Upper lobe of right lung (tissue), 1 donor: ENCODE results near the gene KRTAP5-8. TPM values are rescaled to one million over a fixed set of nuclear protein-coding genes. Genes with fewer than 3 reads are reported as not detected.
"Not testable (repeated sequence)": the region's sequence is repeated elsewhere in the genome, so short reads cannot be mapped to it uniquely, and the experiment has no call there.

Experiments
- ATAC-seq: fragments of 200-7000 bp; cut with Tn5 transposase; one replicate; pipeline ENCODE4 v1.9.1; 2020; ENCODE audit warnings: mild to moderate bottlenecking, moderate library complexity
- DNase-seq: peaks from one replicate; pipeline ENCODE4 v3.0.0-alpha.2; 2020
- H3K27ac ChIP-seq: fragments of 200-600 bp; one replicate; pipeline ENCODE4 v1.8.0; 2022
- H3K27me3 ChIP-seq: fragments of 200-600 bp; one replicate; pipeline ENCODE4 v1.8.0; 2022; ENCODE audit warnings: mild to moderate bottlenecking
- H3K36me3 ChIP-seq: fragments of 200-600 bp; one replicate; pipeline ENCODE4 v1.8.0; 2022
- H3K4me1 ChIP-seq: fragments of 200-600 bp; one replicate; pipeline ENCODE4 v1.8.0; 2022
- H3K4me3 ChIP-seq: fragments of 200-600 bp; one replicate; pipeline ENCODE4 v1.8.0; 2022; ENCODE audit warnings: mild to moderate bottlenecking
- H3K9me3 ChIP-seq: fragments of 200-600 bp; one replicate; pipeline ENCODE4 v1.8.0; 2022
- intact Hi-C: fragments of 100-400 bp; cut with DNase I; formaldehyde crosslinking; loops from one replicate; pipeline ENCODE4 v1.11.0; 2022
- total RNA-seq: library from RNA; stranded (reverse); fragmentation: NEBNext Ultra II Directional; extraction: Animal tissue kit (Norgen Biotek cat#: 25700); gene quantifications from one replicate; pipeline ENCODE4 v1.2.1, GENCODE V29; 2021
- TF ChIP-seq, protein P1 (sequence below): fragments of 200-600 bp; IDR thresholded peaks from one replicate; pipeline ENCODE4 v1.8.0; 2022; ENCODE audit warnings: antibody characterized with exemption
- donor health status: DM: no; HTN: yes; CAD: no; lungs with severe emphysema.

KRTAP5-8 gene
- total RNA-seq, 1 donor from 2014 or later, result not detected

DNA sequence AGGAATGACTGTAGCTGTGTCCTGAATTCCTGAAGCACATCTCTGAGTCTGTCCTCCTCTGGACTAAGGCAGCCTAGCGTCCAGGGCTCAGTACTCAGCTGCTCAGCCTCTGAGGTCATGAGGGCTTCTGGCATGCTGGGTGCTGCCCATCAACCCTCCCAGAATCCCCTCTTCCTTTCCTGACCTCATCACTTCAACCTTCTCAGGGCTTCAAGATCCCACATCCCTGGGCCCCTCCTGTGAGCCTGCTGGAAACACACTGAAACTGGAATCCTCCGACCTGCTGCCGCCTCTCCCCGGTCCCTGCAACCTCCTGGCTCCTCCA lies 803 bp downstream of the KRTAP5-8 start:
- Histone ChIP-seq H3K4me3 (no peak overlapping the region), H3K27me3 (no peaks in the 10 kb centered on the region), H3K36me3 (no peaks in the 10 kb centered on the region), H3K4me1 (no peaks in the 10 kb centered on the region), H3K27ac (no peak overlapping the region), H3K9me3 (no peaks in the 10 kb centered on the region)
- intact Hi-C loops, result no loop called here
- DNase-seq (no peak), ATAC-seq (no peak)
- TF ChIP-seq, protein P1, sequence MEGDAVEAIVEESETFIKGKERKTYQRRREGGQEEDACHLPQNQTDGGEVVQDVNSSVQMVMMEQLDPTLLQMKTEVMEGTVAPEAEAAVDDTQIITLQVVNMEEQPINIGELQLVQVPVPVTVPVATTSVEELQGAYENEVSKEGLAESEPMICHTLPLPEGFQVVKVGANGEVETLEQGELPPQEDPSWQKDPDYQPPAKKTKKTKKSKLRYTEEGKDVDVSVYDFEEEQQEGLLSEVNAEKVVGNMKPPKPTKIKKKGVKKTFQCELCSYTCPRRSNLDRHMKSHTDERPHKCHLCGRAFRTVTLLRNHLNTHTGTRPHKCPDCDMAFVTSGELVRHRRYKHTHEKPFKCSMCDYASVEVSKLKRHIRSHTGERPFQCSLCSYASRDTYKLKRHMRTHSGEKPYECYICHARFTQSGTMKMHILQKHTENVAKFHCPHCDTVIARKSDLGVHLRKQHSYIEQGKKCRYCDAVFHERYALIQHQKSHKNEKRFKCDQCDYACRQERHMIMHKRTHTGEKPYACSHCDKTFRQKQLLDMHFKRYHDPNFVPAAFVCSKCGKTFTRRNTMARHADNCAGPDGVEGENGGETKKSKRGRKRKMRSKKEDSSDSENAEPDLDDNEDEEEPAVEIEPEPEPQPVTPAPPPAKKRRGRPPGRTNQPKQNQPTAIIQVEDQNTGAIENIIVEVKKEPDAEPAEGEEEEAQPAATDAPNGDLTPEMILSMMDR, result no peak

- ATAC-seq (no peak), DNase-seq (peak; percentile 26)
- Histone ChIP-seq H3K27ac (no peak overlapping the region), H3K4me3 (no peak overlapping the region), H3K36me3 (no peaks in the 10 kb centered on the region), H3K27me3 (no peaks in the 10 kb centered on the region), H3K4me1 (no peaks in the 10 kb centered on the region), H3K9me3 (no peaks in the 10 kb centered on the region)
- intact Hi-C loops, result no loop called here
- TF ChIP-seq, protein P1, result no peak
Observed at GRCh38 chr11:71539017-71539416, 1.2 kb downstream of the KRTAP5-8 start.

- H3K4me1 ChIP-seq, H3K27me3 ChIP-seq, ATAC-seq, H3K27ac ChIP-seq, H3K36me3 ChIP-seq, intact Hi-C loops, H3K4me3 ChIP-seq, H3K9me3 ChIP-seq: not testable (repeated sequence)
- DNase-seq, result peak; percentile 34
Observed at GRCh38 chr11:71539971-71540370, 2.1 kb downstream of the KRTAP5-8 start.

GRCh38 chr11:71540521-71541304 lies 2.9 kb downstream of the KRTAP5-8 start:
- DNase-seq, H3K9me3 ChIP-seq, H3K4me1 ChIP-seq, intact Hi-C loops, H3K4me3 ChIP-seq, H3K27me3 ChIP-seq, H3K27ac ChIP-seq, ATAC-seq, H3K36me3 ChIP-seq: not testable (repeated sequence)

GRCh38 chr11:71542382-71542781 lies 4.6 kb downstream of the KRTAP5-8 start:
- TF ChIP-seq, protein P1, result no peak
- DNase-seq, result no peak
- no peak for ATAC-seq

GRCh38 chr11:71542879-71543777 lies 5.3 kb downstream of the KRTAP5-8 start:
- no peak overlapping the region for H3K4me3 ChIP-seq
- no peaks in the 10 kb centered on the region for H3K4me1 ChIP-seq
- no peak overlapping the region for H3K27ac ChIP-seq
- no peaks in the 10 kb centered on the region for H3K27me3 ChIP-seq
- DNase-seq, result no peak
- ATAC-seq, result no peak
- H3K36me3 ChIP-seq, result no peaks in the 10 kb centered on the region
- H3K9me3 ChIP-seq, result no peaks in the 10 kb centered on the region
- TF ChIP-seq, protein P1, result no peak
- intact Hi-C loops, result no loop called here

More at GRCh38 chr11:71542382-71542781, 4.6 kb downstream of the KRTAP5-8 start:
- intact Hi-C loops, result no loop called here
- no peaks in the 10 kb centered on the region for H3K36me3 ChIP-seq
- no peak overlapping the region for H3K27ac ChIP-seq
- no peaks in the 10 kb centered on the region for H3K27me3 ChIP-seq
- no peaks in the 10 kb centered on the region for H3K9me3 ChIP-seq
- no peak overlapping the region for H3K4me3 ChIP-seq
- no peaks in the 10 kb centered on the region for H3K4me1 ChIP-seq
